Central memory CD8-positive, alpha-beta T cell (primary cell): ENCODE measurements around the gene CDK5.
A peak's percentile ranks its signal among the peaks of the same experiment; 100 is the strongest.

Experiments
- ATAC-seq: fragments of 150-1000 bp; cut with Tn5 transposase; replicated peaks from 2 replicates; pipeline ENCODE4 v1.10.0; 2022; ENCODE audit warnings: mild to moderate bottlenecking, moderate FRiP score, moderate number of reproducible peaks; ENCODE audit not compliant: poor library complexity, severe bottlenecking; ENCODE audit errors: extremely low read depth
- DNase-seq, 2 donors: peaks; one replicate each; pipeline ENCODE4 v3.0.0; 2021; ENCODE audit warnings: low spot score in 2 of 2
- H3K27ac Mint-ChIP-seq: one replicate; pipeline ENCODE4 v1.8.0; 2022; ENCODE audit warnings: low read depth, mild to moderate bottlenecking, moderate library complexity, mixed read lengths
- H3K27me3 Mint-ChIP-seq: one replicate; pipeline ENCODE4 v1.8.0; 2022; ENCODE audit warnings: mixed read lengths
- H3K36me3 Mint-ChIP-seq: one replicate; pipeline ENCODE4 v1.8.0; 2022; ENCODE audit warnings: mild to moderate bottlenecking, moderate library complexity, mixed read lengths; ENCODE audit not compliant: insufficient read depth
- H3K4me1 Mint-ChIP-seq: one replicate; pipeline ENCODE4 v1.8.0; 2022; ENCODE audit warnings: mixed read lengths
- H3K4me3 Mint-ChIP-seq: one replicate; pipeline ENCODE4 v1.8.0; 2022; ENCODE audit warnings: mild to moderate bottlenecking, moderate library complexity, mixed read lengths
- H3K9me3 Mint-ChIP-seq: one replicate; pipeline ENCODE4 v1.8.0; 2022; ENCODE audit warnings: mixed read lengths

The CDK5 gene

DNA sequence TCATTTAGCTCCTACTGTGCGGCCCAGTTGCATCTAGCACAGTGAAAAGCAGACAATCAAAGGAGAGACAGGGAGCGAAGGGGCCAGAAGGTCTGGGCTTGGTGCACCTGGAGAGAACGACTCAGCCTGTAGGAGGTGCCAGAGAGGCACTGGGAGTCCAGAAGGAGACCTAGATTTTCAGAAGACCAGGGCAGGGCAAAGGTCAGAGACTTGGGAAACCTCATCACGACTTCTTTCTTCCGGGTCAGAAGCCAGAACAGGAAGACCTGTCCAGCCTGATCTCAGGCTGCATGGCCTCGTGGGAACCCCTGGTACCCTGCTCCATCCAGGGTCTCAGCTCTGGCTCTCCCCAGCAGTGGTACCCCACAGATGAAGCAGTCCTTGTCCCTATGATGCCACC is 33.7 kb upstream of the CDK5 start:
- H3K36me3 Mint-ChIP-seq: peaks cover 5% of the 10 kb centered on the region
- ATAC-seq: no peak
- H3K27me3 Mint-ChIP-seq: no peaks in the 10 kb centered on the region
- DNase-seq: no peak
- H3K27ac Mint-ChIP-seq: no peak overlapping the region
- peaks cover 17% of the 10 kb centered on the region for H3K4me1 Mint-ChIP-seq
- no peaks in the 10 kb centered on the region for H3K9me3 Mint-ChIP-seq
- H3K4me3 Mint-ChIP-seq: no peak overlapping the region

DNA sequence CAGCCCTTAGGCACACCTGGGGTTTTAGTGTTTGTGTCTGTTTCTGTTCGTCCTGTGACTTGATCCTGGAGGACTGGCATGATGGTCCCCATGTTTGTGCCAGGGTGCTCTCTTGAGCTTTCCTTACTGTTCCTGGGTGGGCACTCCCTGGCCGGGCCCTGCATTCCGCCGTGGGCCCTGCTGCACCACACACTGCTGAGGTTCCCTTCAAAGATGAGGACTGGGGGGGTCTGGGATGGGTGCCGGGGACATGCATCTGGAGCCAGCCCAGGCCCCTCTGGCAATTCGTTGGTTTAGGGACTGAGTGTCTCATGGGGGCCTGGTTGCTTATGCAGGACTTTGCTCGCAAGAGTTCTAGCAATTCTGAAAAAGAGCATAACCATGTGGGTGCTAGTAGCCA is 33.3 kb upstream of the CDK5 start:
- Mint-ChIP-seq H3K27me3 (no peaks in the 10 kb centered on the region), H3K4me1 (peaks cover 18% of the 10 kb centered on the region), H3K9me3 (no peaks in the 10 kb centered on the region), H3K27ac (no peak overlapping the region), H3K4me3 (no peak overlapping the region), H3K36me3 (peaks cover 5% of the 10 kb centered on the region)
- DNase-seq: no peak
- no peak for ATAC-seq

DNA sequence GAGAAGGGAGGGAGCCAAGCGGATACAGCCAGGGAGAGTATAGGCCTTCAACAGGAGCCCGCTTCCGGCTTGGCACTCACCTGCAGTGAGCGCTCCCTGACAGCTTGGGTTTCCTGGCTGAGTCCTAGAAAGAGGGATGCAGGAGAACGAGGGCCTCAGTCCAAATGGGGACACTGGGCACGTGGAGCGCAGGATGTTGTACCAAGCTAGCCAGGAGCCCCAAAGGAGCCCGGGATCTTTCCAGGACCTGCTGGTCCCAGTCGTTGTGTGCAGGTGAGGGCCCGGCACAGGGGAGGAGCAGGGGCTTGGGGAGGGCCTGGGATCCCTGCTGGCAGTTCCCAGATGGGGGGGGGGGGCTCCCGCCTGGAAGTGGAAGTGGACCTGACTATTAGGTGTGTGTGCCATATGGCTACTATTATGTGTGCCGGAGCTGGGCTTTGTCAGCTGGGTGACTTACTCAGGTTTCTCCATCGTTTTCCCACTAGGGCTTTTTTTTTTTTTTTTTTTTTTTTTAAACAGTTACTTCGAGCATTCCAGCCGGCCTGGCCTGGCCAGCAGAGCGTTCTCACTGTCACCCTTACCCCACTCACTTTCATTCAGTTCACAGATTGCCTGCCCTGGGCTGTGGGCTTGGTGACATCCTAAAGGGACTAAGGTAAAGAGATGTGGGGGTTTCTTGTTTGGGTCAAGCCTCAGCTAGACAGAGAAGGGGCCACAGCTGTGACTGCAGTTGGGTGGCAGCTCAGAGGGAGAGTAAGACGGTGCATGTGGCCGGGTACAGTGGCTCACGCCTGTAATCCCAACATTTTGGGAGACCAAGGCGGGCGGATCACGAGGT is 32.4 kb upstream of the CDK5 start:
- H3K9me3 Mint-ChIP-seq: no peaks in the 10 kb centered on the region
- no peak overlapping the region for H3K4me3 Mint-ChIP-seq
- ATAC-seq: no peak
- H3K27me3 Mint-ChIP-seq: peaks cover 6% of the 10 kb centered on the region
- H3K4me1 Mint-ChIP-seq: peaks cover 27% of the 10 kb centered on the region
- no peak overlapping the region for H3K27ac Mint-ChIP-seq
- peaks cover 8% of the 10 kb centered on the region for H3K36me3 Mint-ChIP-seq
- DNase-seq: no peak

DNA sequence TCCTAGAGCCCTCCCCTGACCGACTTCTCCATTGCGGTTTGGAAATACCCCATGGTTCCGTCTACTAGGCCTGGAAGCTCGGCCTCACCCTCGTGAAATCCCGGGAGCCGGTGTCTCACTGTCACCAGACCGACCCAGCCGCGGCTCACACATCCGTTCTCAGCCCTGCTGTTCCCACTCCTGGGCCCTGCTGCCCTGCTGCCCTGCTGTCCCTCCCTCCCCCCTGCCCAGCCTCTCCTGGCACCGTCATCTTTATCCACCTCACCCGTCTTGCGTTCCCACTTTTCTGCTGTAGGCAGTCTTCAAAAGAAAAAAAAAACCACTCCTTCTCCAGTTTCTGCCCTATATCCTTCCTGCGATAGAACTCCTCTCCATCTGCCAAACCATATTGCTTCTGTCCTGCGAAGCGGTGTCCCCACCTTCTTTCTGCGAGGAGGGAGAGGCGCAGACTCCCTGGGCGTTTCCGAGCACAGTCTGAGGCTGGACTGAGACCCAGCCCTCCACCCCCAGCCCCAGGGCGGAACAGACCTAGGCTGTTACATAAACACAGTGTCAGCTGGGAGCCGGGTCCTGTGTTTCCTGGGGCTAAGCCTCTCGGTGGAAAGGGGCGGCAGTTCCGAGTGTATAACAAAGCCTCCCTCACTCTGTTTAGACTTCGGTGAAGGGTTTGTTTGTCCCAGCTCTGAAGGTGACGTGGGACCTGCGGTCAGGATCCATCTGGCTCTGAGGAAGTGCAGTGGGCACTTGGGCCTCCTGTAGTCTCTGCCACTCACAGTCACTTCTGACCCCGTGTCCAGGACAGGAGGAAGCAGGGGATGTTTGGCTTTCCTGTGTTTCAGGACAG is 31.4 kb upstream of the CDK5 start:
- peaks cover 30% of the 10 kb centered on the region for H3K4me1 Mint-ChIP-seq
- ATAC-seq (no peak), DNase-seq (no peak)
- H3K9me3 Mint-ChIP-seq: no peaks in the 10 kb centered on the region
- no peak overlapping the region for H3K27ac Mint-ChIP-seq
- H3K27me3 Mint-ChIP-seq: peaks cover 10% of the 10 kb centered on the region
- peak overlapping the region; percentile 55 for H3K4me3 Mint-ChIP-seq
- peaks cover 10% of the 10 kb centered on the region for H3K36me3 Mint-ChIP-seq

DNA sequence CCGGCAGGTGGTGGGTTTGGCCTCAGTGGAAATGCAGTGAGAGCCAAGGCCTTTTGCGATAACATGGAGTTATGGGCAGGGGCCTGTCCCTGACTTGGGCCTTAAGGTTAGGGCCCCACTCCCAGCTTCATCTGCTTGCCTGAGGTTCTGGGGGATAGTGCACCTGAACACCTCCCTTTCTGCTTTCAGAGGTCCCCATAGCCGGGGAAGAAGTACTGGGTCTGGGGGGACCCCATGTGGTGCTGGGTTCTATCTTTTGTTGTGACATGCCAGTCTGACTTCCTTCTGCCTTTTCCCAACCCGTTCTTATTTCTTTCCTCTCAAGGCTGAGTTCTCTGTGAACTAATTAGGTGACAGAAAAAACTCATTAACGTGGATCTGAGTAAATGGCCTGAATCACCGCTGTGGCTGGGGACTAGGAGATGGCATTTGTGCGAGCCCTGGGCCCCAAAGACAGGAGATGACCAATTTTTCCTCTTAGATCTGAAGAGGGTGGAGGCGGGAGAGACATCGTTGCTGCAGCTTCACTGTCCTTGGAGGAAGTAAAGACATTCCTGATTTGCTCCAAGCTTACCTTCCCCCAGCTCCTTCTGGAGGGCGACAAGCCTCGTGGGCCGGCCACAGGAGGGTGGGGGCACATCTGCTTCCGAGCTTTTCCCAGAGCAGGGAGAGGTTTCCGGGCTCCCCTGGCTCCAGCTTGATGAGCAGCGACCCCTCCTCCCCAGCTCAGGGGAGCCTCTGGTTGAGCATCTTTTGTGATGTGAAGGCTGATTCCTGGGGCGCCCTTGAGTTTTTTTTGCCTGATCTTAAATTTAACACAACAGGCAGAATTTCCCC is 30.5 kb upstream of the CDK5 start:
- H3K27ac Mint-ChIP-seq: no peak overlapping the region
- H3K36me3 Mint-ChIP-seq: peaks cover 10% of the 10 kb centered on the region
- no peaks in the 10 kb centered on the region for H3K9me3 Mint-ChIP-seq
- H3K4me1 Mint-ChIP-seq: peaks cover 30% of the 10 kb centered on the region
- ATAC-seq (no peak), DNase-seq (no peak)
- peak overlapping the region; percentile 84 for H3K4me3 Mint-ChIP-seq
- H3K27me3 Mint-ChIP-seq: peaks cover 10% of the 10 kb centered on the region

DNA sequence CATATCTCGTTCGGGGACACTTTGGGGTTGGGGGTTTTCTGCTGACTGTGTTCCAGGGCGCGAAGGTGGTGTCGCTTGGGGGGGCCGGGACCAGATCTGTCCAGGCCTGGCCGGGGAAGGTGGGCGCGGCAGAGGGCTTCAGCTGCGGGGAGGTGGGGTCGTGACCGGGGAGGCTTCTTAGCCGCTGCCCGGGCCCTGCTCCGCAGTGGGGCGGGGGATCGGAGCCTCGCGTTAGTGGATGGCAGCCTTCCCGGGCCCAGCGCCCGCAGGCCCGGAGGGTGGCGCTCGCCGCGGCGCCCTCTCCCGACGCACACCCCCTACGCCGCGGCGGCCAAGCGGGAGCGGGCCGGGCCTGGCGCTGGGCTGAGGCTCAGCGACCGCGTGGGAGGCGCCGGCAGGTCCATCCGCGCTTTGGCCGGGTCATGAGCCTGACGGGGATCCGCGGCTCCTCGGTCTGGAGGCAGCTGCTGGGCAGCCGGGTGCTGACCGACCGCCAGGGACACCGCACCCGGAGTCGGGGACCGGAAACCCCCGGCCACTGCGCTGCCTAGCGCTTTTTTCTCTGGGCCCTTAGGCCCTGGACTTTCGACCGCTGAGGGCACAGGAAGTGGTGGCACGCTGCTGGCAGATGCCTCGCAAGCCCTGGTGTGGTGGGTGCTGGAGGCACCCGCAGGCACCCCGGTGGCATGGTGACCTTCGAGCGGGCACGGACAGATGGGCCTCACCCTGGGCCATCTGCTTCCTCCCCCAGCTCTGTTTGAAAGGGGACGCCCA is 29.7 kb upstream of the CDK5 start:
- no peak for DNase-seq

DNA sequence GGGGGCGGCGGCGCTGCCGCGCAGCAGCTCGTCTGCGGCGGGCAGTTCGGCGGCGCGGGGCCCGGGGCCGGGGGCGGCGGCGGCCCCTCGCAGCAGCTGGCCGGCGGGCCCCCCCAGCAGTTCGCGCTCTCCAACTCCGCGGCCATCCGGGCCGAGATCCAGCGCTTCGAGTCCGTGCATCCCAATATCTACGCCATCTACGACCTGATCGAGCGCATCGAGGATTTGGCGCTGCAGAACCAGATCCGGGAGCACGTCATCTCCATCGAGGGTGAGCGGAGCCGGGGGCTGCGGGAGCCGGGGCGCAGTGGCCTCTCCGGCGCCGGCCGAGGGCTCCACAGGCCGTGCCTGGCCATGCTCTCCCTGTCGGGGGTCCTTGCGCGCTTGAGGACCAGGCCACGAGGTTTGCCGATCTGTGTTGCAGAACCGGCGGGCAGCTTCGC is 29.1 kb upstream of the CDK5 start:
- DNase-seq (no peak), ATAC-seq (no peak)
- H3K4me1 Mint-ChIP-seq: peaks cover 39% of the 10 kb centered on the region
- peaks cover 10% of the 10 kb centered on the region for H3K36me3 Mint-ChIP-seq
- no peaks in the 10 kb centered on the region for H3K9me3 Mint-ChIP-seq
- H3K27me3 Mint-ChIP-seq: peaks cover 10% of the 10 kb centered on the region
- peak overlapping the region; percentile 64 for H3K27ac Mint-ChIP-seq
- peak overlapping the region; percentile 84 for H3K4me3 Mint-ChIP-seq

More for the DNA sequence above, 29.7 kb upstream of the CDK5 start:
- Mint-ChIP-seq H3K27me3 (peaks cover 10% of the 10 kb centered on the region), H3K36me3 (peaks cover 10% of the 10 kb centered on the region), H3K9me3 (no peaks in the 10 kb centered on the region), H3K27ac (peak overlapping the region; percentile 64), H3K4me3 (peak overlapping the region; percentile 84), H3K4me1 (peaks cover 37% of the 10 kb centered on the region)
- peak; percentile 19 for ATAC-seq

DNA sequence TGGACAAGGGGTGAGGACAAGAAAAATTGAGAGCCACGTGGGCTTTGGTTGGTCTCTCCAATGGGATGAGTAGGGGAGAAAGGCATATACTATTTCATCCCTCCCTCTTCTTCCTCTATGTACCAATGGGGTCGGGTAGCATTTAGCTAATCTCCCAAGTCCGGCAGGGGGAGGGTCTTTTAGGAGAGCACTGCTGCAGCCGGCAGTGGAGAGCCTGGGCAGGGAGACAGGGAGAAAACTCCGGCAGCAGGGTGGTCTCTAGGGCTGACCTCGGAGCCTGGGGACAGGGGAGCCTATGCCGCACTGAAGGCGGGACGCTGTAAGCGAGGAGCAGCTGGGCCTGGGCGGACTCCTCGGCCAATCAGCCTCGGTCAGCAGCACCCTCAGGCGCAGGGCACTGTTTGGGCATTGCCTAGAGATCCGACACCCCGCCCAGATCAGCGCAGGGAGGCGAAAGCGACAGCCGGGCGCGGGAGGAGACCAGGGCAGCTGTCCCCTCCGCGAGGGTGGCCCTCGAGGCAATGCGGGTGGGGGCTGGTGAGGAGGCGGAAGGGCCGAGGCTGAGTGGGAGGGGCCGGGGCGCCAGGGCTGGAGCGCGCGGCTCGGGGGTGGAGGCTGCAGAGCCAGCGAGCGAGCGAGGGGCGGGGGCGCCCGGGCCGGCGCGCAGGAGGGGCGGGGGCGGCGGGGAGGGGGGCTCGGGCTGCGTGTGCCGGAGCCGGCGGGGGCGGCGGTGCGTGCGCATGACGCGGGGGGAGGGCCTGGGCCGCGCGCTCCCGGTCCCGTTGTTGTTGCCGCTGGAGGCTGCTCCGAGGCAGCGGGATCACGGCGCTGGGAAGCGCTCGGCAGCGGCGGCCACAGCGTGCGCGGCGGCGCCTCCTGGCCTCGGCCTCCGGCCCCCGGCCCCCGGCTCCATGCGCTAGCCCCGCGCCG is 28.3 kb upstream of the CDK5 start, which contains the start of gene AGAP3:
TSS of gene AGAP3 (plus strand) at position 785 of the 930 bp plus-strand sequence. CDS start 267 bp downstream, outside the sequence.
- peak within 1 kb of the TSS; percentile 88 for H3K27ac Mint-ChIP-seq
- peaks cover 10% of the 10 kb centered on the region for H3K27me3 Mint-ChIP-seq
- H3K36me3 Mint-ChIP-seq: peaks cover 12% of the 10 kb centered on the region
- ATAC-seq (no peak), DNase-seq (no peak)
- H3K4me1 Mint-ChIP-seq: peaks cover 31% of the 10 kb centered on the region
- H3K4me3 Mint-ChIP-seq: peak within 1 kb of the TSS; percentile 84
- H3K9me3 Mint-ChIP-seq: no peaks in the 10 kb centered on the region

DNA sequence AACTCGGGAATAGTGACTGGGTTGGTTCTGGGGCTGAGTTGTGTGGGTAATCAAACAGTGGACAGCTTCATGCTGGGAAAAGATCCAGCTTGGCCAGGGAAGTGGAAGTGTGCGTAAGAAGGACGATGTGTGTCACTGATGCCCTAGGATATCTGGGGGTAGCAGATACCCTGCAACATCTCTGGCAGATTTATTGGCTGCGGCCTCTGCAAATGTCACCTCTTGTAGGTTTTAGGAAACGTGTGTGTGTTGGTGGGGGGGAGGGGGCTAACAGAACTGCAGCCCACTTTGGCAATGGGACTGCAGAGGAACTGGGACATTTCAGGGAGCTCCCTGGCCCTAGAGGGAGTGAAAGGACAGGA is 27.6 kb upstream of the CDK5 start:
- peaks cover 31% of the 10 kb centered on the region for H3K4me1 Mint-ChIP-seq
- no peaks in the 10 kb centered on the region for H3K9me3 Mint-ChIP-seq
- DNase-seq (no peak), ATAC-seq (no peak)
- peaks cover 10% of the 10 kb centered on the region for H3K27me3 Mint-ChIP-seq
- peaks cover 12% of the 10 kb centered on the region for H3K36me3 Mint-ChIP-seq
- peak overlapping the region; percentile 88 for H3K27ac Mint-ChIP-seq
- H3K4me3 Mint-ChIP-seq: peak overlapping the region; percentile 84

DNA sequence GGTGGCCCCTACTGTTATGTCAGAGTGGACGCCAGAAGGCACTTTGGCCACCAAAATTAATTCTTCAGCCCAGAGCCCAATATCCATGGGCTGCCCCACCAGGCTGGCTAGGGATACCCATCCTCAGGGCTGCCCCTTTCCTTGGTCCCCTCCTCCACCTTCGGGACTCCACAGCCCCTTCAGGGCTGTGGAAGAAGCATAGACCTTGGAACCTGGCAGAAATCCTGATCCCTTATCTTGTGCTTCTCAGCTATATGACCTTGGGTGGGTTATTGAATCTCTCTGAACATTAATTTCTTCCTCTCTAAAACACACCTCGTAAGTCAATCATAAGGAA is 26.1 kb upstream of the CDK5 start:
- ATAC-seq (no peak), DNase-seq (no peak)
- no peaks in the 10 kb centered on the region for H3K9me3 Mint-ChIP-seq
- peaks cover 10% of the 10 kb centered on the region for H3K27me3 Mint-ChIP-seq
- peaks cover 12% of the 10 kb centered on the region for H3K36me3 Mint-ChIP-seq
- H3K27ac Mint-ChIP-seq: peak overlapping the region; percentile 88
- H3K4me3 Mint-ChIP-seq: peak overlapping the region; percentile 84
- H3K4me1 Mint-ChIP-seq: peaks cover 38% of the 10 kb centered on the region
